WTC11 (cell line): ENCODE data around the gene EFCAB8. TPM values are rescaled to one million over a fixed set of nuclear protein-coding genes. Genes with fewer than 3 reads are reported as not detected.
A peak's percentile ranks its signal among the peaks of the same experiment; 100 is the strongest.

Experiments
- ATAC-seq: fragments of 200-7000 bp; cut with Tn5 transposase; 2 replicates; pipeline ENCODE4 v1.10.0; 2021; ENCODE audit warnings: mild to moderate bottlenecking, moderate library complexity
- CTCF ChIA-PET: fragments of 300-600 bp; sonication (Branson Sonifier 250); formaldehyde crosslinking; loops from one replicate; lab custom pipeline; 2021; ENCODE audit warnings: antibody characterized with exemption; lab: Charles Lee
- POLR2A ChIA-PET: fragments of 350-600 bp; sonication (Branson Sonifier 250); formaldehyde crosslinking; loops from one replicate; lab custom pipeline; 2021; ENCODE audit warnings: antibody characterized with exemption; lab: Charles Lee
- DNase-seq: peaks from one replicate; pipeline ENCODE4 v3.0.0; 2021; ENCODE audit warnings: low spot score
- H3K27ac Mint-ChIP-seq: 2 replicates; pipeline ENCODE4 v1.8.0; 2021; ENCODE audit warnings: mixed read lengths
- H3K27me3 Mint-ChIP-seq: 2 replicates; pipeline ENCODE4 v1.8.0; 2021; ENCODE audit warnings: low read depth, mild to moderate bottlenecking, moderate library complexity, mixed read lengths
- H3K36me3 Mint-ChIP-seq: 2 replicates; pipeline ENCODE4 v1.8.0; 2021; ENCODE audit warnings: mixed read lengths
- H3K4me1 Mint-ChIP-seq: 2 replicates; pipeline ENCODE4 v1.8.0; 2022; ENCODE audit warnings: mixed read lengths
- H3K4me3 Mint-ChIP-seq: 2 replicates; pipeline ENCODE4 v1.8.0; 2021; ENCODE audit warnings: mild to moderate bottlenecking, moderate library complexity, mixed read lengths
- H3K9me3 Mint-ChIP-seq: 2 replicates; pipeline ENCODE4 v1.8.0; 2021; ENCODE audit warnings: mixed read lengths
- MYBL2 ChIP-seq: sonication (generic); formaldehyde crosslinking; IDR thresholded peaks from 2 replicates; pipeline ENCODE4 v1.8.1; 2023; ENCODE audit warnings: mild to moderate bottlenecking, moderate library complexity, missing genetic modification reagents
- SP1 ChIP-seq: sonication (generic); formaldehyde crosslinking; conservative IDR thresholded peaks from 2 replicates; pipeline ENCODE4 v1.8.1; 2022; ENCODE audit warnings: missing genetic modification reagents
- TCF7 ChIP-seq: sonication (generic); formaldehyde crosslinking; IDR thresholded peaks from 2 replicates; pipeline ENCODE4 v1.8.0; 2022; ENCODE audit warnings: mild to moderate bottlenecking, low read depth, missing genetic modification reagents, moderate library complexity
- TP53 ChIP-seq: sonication (generic); formaldehyde crosslinking; IDR thresholded peaks from 2 replicates; pipeline ENCODE4 v1.8.1; 2023; ENCODE audit warnings: mild to moderate bottlenecking, missing genetic modification reagents
- ZNF232 ChIP-seq: sonication (generic); formaldehyde crosslinking; IDR thresholded peaks from 2 replicates; pipeline ENCODE4 v1.8.0; 2022; ENCODE audit warnings: mild to moderate bottlenecking, missing genetic modification reagents
- ZNF263 ChIP-seq: sonication (generic); formaldehyde crosslinking; IDR thresholded peaks from 2 replicates; pipeline ENCODE4 v1.8.1; 2022; ENCODE audit warnings: low read depth, mild to moderate bottlenecking, moderate library complexity, missing genetic modification reagents
- ZNF423 ChIP-seq: fragments of 250-450 bp; sonication (Bioruptor Pico); IDR thresholded peaks from 2 replicates; pipeline ENCODE4 v2.1.2; 2022; ENCODE audit warnings: mild to moderate bottlenecking, moderate library complexity
- total RNA-seq: library from RNA; stranded (reverse); gene quantifications from 3 replicates; pipeline ENCODE4 v1.2.3, GENCODE V29; 2021
- TF ChIP-seq, protein P1 (sequence below): sonication (generic); formaldehyde crosslinking; IDR thresholded peaks from 2 replicates; pipeline ENCODE4 v1.8.0; 2022; ENCODE audit warnings: mild to moderate bottlenecking, missing genetic modification reagents
- TF ChIP-seq, protein P2 (sequence below): fragments of 200-600 bp; IDR thresholded peaks from 2 replicates; pipeline ENCODE4 v1.8.0; 2022; ENCODE audit warnings: antibody characterized with exemption
- TF ChIP-seq, protein P3 (sequence below): sonication (generic); formaldehyde crosslinking; IDR thresholded peaks from 2 replicates; pipeline ENCODE4 v1.8.1; 2023; ENCODE audit warnings: mild to moderate bottlenecking, missing genetic modification reagents, moderate library complexity
- TF ChIP-seq, protein P4 (sequence below): fragments of 250-450 bp; sonication (Bioruptor Pico); IDR thresholded peaks from 2 replicates; pipeline ENCODE4 v1.9.0; 2021; ENCODE audit warnings: mild to moderate bottlenecking
- TF ChIP-seq, protein P5 (sequence below): sonication (generic); formaldehyde crosslinking; IDR thresholded peaks from 2 replicates; pipeline ENCODE4 v1.8.1; 2023; ENCODE audit warnings: mild to moderate bottlenecking, moderate library complexity, missing genetic modification reagents

EFCAB8 gene
- total RNA-seq, 1 experiment from 2014 or later: 0.17 TPM

DNA sequence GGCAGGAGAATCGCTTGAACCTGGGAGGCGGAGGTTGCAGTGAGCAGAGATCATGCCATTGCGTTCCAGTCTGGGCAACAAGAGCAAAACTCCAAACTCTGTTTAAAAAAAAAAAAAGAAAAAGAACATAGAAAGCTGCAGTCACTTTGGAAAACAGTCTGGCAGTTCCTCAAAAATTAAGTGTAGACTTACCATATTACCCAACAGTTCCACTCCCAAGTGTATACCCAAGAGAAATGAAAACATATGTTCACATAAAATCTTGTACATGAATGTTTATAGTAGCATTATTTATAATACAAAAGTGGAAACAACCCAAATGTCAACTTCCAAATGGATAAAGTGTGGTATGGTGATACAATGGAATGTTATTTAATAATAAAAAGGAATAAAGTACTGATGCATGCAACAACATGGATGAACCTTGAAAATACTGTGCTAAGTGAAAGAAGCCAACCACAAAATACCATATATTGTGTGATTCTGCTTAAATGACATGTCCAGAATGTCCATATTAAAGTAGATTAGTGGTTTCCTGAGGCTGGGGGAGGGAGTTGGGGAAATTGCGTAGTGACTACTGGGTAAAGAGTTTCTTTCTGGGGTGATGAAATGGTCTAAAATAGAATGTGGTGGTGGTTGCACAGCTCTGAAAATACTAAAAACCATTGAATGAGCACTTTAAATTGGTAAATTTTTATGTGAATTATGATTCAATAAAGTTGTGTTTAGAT lies 82.6 kb downstream of the EFCAB8 start:
- no peaks in the 10 kb centered on the region for H3K36me3 Mint-ChIP-seq
- H3K4me3 Mint-ChIP-seq: no peak overlapping the region
- TF ChIP-seq, protein P1, sequence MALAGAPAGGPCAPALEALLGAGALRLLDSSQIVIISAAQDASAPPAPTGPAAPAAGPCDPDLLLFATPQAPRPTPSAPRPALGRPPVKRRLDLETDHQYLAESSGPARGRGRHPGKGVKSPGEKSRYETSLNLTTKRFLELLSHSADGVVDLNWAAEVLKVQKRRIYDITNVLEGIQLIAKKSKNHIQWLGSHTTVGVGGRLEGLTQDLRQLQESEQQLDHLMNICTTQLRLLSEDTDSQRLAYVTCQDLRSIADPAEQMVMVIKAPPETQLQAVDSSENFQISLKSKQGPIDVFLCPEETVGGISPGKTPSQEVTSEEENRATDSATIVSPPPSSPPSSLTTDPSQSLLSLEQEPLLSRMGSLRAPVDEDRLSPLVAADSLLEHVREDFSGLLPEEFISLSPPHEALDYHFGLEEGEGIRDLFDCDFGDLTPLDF (CRISPR knock-in tag): no peak
- TF ChIP-seq, protein P2, sequence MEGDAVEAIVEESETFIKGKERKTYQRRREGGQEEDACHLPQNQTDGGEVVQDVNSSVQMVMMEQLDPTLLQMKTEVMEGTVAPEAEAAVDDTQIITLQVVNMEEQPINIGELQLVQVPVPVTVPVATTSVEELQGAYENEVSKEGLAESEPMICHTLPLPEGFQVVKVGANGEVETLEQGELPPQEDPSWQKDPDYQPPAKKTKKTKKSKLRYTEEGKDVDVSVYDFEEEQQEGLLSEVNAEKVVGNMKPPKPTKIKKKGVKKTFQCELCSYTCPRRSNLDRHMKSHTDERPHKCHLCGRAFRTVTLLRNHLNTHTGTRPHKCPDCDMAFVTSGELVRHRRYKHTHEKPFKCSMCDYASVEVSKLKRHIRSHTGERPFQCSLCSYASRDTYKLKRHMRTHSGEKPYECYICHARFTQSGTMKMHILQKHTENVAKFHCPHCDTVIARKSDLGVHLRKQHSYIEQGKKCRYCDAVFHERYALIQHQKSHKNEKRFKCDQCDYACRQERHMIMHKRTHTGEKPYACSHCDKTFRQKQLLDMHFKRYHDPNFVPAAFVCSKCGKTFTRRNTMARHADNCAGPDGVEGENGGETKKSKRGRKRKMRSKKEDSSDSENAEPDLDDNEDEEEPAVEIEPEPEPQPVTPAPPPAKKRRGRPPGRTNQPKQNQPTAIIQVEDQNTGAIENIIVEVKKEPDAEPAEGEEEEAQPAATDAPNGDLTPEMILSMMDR: no peak
- no peak for TF ChIP-seq ZNF263 (CRISPR knock-in tag)
- TF ChIP-seq, protein P3, sequence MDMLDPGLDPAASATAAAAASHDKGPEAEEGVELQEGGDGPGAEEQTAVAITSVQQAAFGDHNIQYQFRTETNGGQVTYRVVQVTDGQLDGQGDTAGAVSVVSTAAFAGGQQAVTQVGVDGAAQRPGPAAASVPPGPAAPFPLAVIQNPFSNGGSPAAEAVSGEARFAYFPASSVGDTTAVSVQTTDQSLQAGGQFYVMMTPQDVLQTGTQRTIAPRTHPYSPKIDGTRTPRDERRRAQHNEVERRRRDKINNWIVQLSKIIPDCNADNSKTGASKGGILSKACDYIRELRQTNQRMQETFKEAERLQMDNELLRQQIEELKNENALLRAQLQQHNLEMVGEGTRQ (CRISPR knock-in tag): no peak
- TF ChIP-seq, protein P4, sequence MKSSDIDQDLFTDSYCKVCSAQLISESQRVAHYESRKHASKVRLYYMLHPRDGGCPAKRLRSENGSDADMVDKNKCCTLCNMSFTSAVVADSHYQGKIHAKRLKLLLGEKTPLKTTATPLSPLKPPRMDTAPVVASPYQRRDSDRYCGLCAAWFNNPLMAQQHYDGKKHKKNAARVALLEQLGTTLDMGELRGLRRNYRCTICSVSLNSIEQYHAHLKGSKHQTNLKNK (CRISPR knock-in tag): no peak
- TF ChIP-seq SP1 (CRISPR knock-in tag): no peak
- TF ChIP-seq, protein P5, sequence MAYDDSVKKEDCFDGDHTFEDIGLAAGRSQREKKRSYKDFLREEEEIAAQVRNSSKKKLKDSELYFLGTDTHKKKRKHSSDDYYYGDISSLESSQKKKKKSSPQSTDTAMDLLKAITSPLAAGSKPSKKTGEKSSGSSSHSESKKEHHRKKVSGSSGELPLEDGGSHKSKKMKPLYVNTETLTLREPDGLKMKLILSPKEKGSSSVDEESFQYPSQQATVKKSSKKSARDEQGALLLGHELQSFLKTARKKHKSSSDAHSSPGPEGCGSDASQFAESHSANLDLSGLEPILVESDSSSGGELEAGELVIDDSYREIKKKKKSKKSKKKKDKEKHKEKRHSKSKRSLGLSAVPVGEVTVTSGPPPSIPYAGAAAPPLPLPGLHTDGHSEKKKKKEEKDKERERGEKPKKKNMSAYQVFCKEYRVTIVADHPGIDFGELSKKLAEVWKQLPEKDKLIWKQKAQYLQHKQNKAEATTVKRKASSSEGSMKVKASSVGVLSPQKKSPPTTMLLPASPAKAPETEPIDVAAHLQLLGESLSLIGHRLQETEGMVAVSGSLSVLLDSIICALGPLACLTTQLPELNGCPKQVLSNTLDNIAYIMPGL (CRISPR knock-in tag): no peak
- TF ChIP-seq TP53: no peak
- TF ChIP-seq MYBL2 (CRISPR knock-in tag): no peak
- no peak for TF ChIP-seq ZNF423 (CRISPR knock-in tag)
- no peak for TF ChIP-seq ZNF232
- no peak overlapping the region for H3K27ac Mint-ChIP-seq
- ATAC-seq: no peak
- no peaks in the 10 kb centered on the region; the same call in 1 of the 2 replicates for H3K4me1 Mint-ChIP-seq
- DNase-seq: no peak
- H3K9me3 Mint-ChIP-seq: peaks cover 3% of the 10 kb centered on the region; the same call in 1 of the 2 replicates
- CTCF ChIA-PET: no interaction called here
- POLR2A ChIA-PET: no interaction called here
- H3K27me3 Mint-ChIP-seq: peaks cover 8% of the 10 kb centered on the region

DNA sequence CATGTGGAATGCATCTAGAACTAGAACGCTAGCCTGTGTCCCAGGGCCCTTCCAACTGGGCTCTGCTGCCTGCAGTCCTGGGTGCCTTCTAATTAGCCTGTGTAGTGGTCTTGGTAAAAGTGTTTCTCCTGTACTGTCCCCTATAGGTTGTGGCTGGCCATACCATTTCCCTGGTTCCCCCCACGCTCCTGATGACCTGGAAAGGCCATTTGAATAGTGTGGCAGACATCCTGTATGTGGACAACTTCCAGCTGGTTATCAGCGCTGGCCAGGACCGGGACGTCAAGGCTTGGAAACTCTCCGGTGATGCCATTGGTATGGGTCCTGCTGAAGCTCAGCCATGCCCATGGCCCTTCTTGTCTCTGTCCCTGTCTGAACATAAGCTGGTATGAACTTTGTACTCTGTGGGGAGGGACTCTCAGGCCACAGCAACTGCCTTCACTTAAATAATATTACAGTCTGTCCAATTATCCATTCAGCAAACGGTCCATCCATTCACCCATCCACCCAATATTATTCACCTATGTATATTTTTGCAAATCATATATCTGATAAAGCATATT lies 84.8 kb downstream of the EFCAB8 start:
- CTCF ChIA-PET: interaction anchor here (0.7 to 2.2 kb wide), 9 partner anchors 14 to 153 kb away, joined by 3 to 6 read pairs (median 4); partner anchors contain the start of gene SUN5
- H3K27me3 Mint-ChIP-seq: peaks cover 30% of the 10 kb centered on the region
- TF ChIP-seq TP53: no peak
- TF ChIP-seq, all 79 proteins: peak for 0
- H3K4me3 Mint-ChIP-seq: no peak overlapping the region
- no peaks in the 10 kb centered on the region; the same call in 1 of the 2 replicates for H3K4me1 Mint-ChIP-seq
- DNase-seq (no peak), ATAC-seq (peak; percentile 36; the same call in 1 of the 2 replicates)
- H3K27ac Mint-ChIP-seq: no peak overlapping the region
- no peaks in the 10 kb centered on the region for H3K9me3 Mint-ChIP-seq
- POLR2A ChIA-PET: no interaction called here
- no peaks in the 10 kb centered on the region for H3K36me3 Mint-ChIP-seq

DNA sequence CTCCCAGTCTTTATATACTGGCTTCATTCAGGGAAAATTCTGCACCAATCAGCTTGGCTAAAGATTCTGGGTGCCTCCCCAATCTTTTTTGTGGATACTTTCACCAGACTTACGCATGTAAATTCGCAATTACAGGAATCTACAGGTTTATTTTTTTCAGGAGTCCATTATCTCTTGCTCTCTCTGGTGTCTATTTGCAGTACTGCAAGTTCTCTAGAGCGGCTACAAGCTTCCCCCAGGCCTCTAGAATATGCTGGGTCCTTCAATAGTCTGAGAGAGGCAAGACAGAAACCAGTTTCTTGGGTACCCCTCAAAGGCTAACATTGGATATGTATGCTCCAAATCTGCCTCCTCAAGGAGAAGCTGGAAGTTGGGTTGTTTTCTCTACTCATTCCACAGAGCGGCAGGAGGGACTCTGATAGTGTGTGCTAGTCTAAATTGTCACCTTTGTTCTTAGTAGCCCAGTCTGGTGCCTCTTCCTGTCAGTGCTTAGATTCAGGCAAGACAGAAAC lies 87.0 kb downstream of the EFCAB8 start:
- DNase-seq: no peak
- ChIA-PET CTCF (interaction anchor here (0.6 to 2.4 kb wide), 34 partner anchors 9 to 1242 kb away, joined by 3 to 14 read pairs (median 4); partner anchors contain the start of genes C20orf203 and MAPRE1), POLR2A (no interaction called here)
- H3K4me3 Mint-ChIP-seq: no peak overlapping the region
- TF ChIP-seq, protein P2: peak; percentile 32; the same call in 1 of the 2 replicates
- TF ChIP-seq TCF7 (CRISPR knock-in tag): no peak
- no peaks in the 10 kb centered on the region for H3K36me3 Mint-ChIP-seq
- H3K27me3 Mint-ChIP-seq: peaks cover 52% of the 10 kb centered on the region
- H3K4me1 Mint-ChIP-seq: peaks cover 6% of the 10 kb centered on the region
- ATAC-seq: peak; percentile 92
- H3K27ac Mint-ChIP-seq: no peak overlapping the region
- no peaks in the 10 kb centered on the region for H3K9me3 Mint-ChIP-seq
